NCI-H187 treated with DMSO at 0.1 percent for 48 hours (cell line): ENCODE results near the gene KCNH3.
"Not testable (repeated sequence)": the region's sequence is repeated elsewhere in the genome, so short reads cannot be mapped to it uniquely, and the experiment has no call there.

Experiments
- DNase-seq: peaks from one replicate; lab custom pipeline; 2025; lab: John Stamatoyannopoulos, UW

KCNH3 gene

DNA sequence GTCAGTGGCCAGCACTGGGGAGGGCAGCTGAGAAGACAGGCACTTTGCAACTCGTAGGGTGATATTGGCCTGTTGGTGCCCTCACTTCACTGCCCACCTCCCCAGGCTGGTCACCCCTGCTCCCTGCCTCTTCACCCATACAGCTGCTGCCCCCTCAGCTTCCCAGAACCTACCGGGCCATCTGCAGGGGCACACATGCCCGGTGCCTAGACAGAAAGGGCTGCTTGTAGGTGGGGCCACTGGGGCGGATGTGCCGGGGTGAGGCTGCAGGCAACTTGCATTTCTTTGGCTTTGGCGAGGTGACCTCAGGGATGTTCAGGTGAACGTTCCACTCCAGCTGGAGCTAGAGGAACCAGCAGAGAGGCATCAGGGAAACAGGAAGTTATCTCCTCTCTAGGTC lies 49.5 kb downstream of the KCNH3 start:
- DNase-seq = no peak

- DNase-seq = no peak
These were observed 50.1 kb downstream of the KCNH3 start for GRCh38 chr12:49588721-49589516.

GRCh38 chr12:49598527-49598926 lies 59.7 kb downstream of the KCNH3 start:
- no peak for DNase-seq

DNA sequence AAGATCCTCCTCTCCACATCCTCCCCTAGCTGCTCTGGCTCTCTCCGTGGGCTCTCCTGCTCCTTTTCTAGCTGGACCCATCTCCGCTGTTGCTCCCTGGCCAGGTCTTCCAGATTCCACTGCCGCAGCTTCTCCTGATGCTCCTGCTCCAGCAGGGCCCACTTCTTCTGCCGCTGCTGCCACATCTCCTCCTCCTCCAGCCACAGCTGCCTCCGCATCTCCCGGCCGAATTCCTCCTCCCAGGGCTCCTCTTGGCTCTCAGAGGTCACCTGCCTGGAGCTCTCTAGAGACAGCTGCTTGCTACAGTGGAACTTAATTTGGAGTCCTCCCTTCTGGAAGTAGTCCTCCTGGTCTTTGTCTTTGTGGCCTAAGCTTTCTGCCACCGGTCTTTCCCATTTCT lies 61.1 kb downstream of the KCNH3 start:
- no peak for DNase-seq

DNA sequence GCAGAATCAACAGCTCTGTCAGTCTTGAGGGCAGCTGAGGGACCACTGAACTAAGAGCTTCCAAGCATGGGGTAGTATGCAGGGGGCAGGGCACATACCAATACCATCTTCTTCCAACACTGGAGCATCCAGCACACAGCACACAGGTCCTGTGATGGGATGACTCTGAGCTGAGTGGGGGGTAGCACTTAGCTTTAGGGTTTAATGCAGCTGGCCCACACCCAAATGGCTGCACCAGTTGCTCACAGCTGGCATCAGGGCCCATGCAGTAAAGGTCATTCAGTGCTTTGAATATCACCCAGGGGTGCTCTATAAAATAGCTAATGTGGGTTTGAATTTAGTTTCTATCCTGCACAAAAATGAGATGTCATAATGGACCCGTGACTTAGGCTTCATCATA lies 64.9 kb downstream of the KCNH3 start:
- no peak for DNase-seq

- DNase-seq = no peak
These were observed 66.0 kb downstream of the KCNH3 start for GRCh38 chr12:49604856-49605255.

GRCh38 chr12:49605539-49605938 lies 66.7 kb downstream of the KCNH3 start, which contains the start of gene FAM186B:
Gene FAM186B, minus strand, starts transcription at chr12:49605639. Its CDS starts 162 bp downstream, at chr12:49605477.
- not testable (repeated sequence) for DNase-seq
